Keratinocyte (primary cell): ENCODE results near the gene MAPT. TPM values are rescaled to one million over a fixed set of nuclear protein-coding genes. Genes with fewer than 3 reads are reported as not detected.

Experiments used
- DNase-seq: peaks from one replicate; pipeline ENCODE4 v3.0.0-alpha.2; 2011; ENCODE audit warnings: low read depth, missing footprints, low spot score
- FAIRE-seq: peaks from 2 replicates; lab custom pipeline; 2011; peaks lifted over from hg19 to GRCh38; lab: Jason Lieb, UNC
- H2AFZ ChIP-seq: 2 replicates; pipeline ENCODE4 v1.6.0; 2012; ENCODE audit warnings: low read length, control low read depth, inconsistent platforms; ENCODE audit not compliant: control insufficient read depth
- H3K27ac ChIP-seq: 2 replicates; pipeline ENCODE4 v1.5.1; 2011; ENCODE audit warnings: low read length; ENCODE audit not compliant: control insufficient read depth, insufficient read depth
- H3K27me3 ChIP-seq: 3 replicates; pipeline ENCODE4 v1.6.0; 2011; ENCODE audit warnings: low read length; ENCODE audit not compliant: control insufficient read depth, insufficient read depth; ENCODE audit errors: extremely low read depth
- H3K36me3 ChIP-seq, 2 experiments: 2 replicates in 1 of 2; 3 replicates in 1 of 2; pipeline ENCODE4 v1.5.1; 2011; ENCODE audit warnings: low read length in 2 of 2, mild to moderate bottlenecking in 1 of 2; ENCODE audit not compliant: control insufficient read depth in 2 of 2, insufficient read depth in 2 of 2; ENCODE audit errors: extremely low read depth in 1 of 2
- H3K4me1 ChIP-seq: 3 replicates; pipeline ENCODE4 v1.5.1; 2011; ENCODE audit warnings: low read length; ENCODE audit not compliant: control insufficient read depth, insufficient read depth; ENCODE audit errors: extremely low read depth
- H3K4me2 ChIP-seq: 3 replicates; pipeline ENCODE4 v1.6.0; 2011; ENCODE audit warnings: low read depth, low read length; ENCODE audit not compliant: control insufficient read depth, insufficient read depth; ENCODE audit errors: extremely low read depth
- H3K4me3 ChIP-seq, 3 experiments: fragments of 200-600 bp in 1 of 3; sonication (generic) in 1 of 3; 2 replicates in 2 of 3; 3 replicates in 1 of 3; pipeline ENCODE4 v1.5.1; 2011 to 2016; ENCODE audit warnings: low read length in 3 of 3, mild to moderate bottlenecking in 3 of 3, control low read depth in 2 of 3, inconsistent platforms in 1 of 3, low read depth in 1 of 3, mixed read lengths in 1 of 3, mixed run types in 1 of 3, moderate library complexity in 1 of 3; ENCODE audit not compliant: control insufficient read depth in 2 of 3, insufficient read depth in 2 of 3; ENCODE audit errors: extremely low read depth in 1 of 3
- H3K79me2 ChIP-seq: 2 replicates; pipeline ENCODE4 v1.6.0; 2012; ENCODE audit warnings: low read length; ENCODE audit not compliant: control insufficient read depth, insufficient read depth
- H3K9ac ChIP-seq: 3 replicates; pipeline ENCODE4 v1.6.0; 2011; ENCODE audit warnings: low read length; ENCODE audit not compliant: control insufficient read depth, insufficient read depth; ENCODE audit errors: extremely low read depth
- H3K9me1 ChIP-seq: 3 replicates; pipeline ENCODE4 v1.6.0; 2011; ENCODE audit warnings: low read length; ENCODE audit not compliant: control insufficient read depth, insufficient read depth; ENCODE audit errors: extremely low read depth
- H3K9me3 ChIP-seq: 2 replicates; pipeline ENCODE4 v1.5.1; 2012; ENCODE audit warnings: low read depth, low read length; ENCODE audit not compliant: control insufficient read depth
- H4K20me1 ChIP-seq: 3 replicates; pipeline ENCODE4 v1.6.0; 2011; ENCODE audit warnings: low read length; ENCODE audit not compliant: control insufficient read depth, insufficient read depth; ENCODE audit errors: extremely low read depth
- EZH2 ChIP-seq: IDR thresholded peaks from one replicate; pipeline ENCODE4 v1.6.1; 2012; ENCODE audit warnings: inconsistent platforms, mild to moderate bottlenecking, low read length, moderate library complexity
- dilution Hi-C: fragments of 300-500 bp; cut with MboI; formaldehyde crosslinking; loops from one replicate; pipeline ENCODE4 v1.7.0; 2020; ENCODE audit warnings: low sequenced_read_pairs; ENCODE audit not compliant: extremely low pct_ligation_motif_present
- polyA plus RNA-seq, 5 experiments: library from polyadenylated mRNA; depleted of rRNA in 3 of 5; stranded (reverse) in 3 of 5; stranded (forward) in 1 of 5; unstranded in 1 of 5; fragments of >200 nt; gene quantifications; 1 replicate in 1 of 5; 2 replicates in 3 of 5; 3 replicates in 1 of 5; pipeline versions ENCODE4 v1.2.1 to v1.2.3, GENCODE V29; 2011 to 2012; ENCODE audit warnings: missing spikeins in 2 of 5, low read depth in 1 of 5, low replicate concordance in 1 of 5
- TF ChIP-seq, protein P1 (sequence below), 3 experiments: IDR thresholded peaks in 1 of 3; conservative IDR thresholded peaks in 1 of 3; optimal IDR thresholded peaks in 1 of 3; 2 replicates in 2 of 3; 3 replicates in 1 of 3; pipeline versions ENCODE3 to v1.5.1; 2011; ENCODE audit warnings: low read length in 3 of 3, mild to moderate bottlenecking in 3 of 3, moderate library complexity in 2 of 3, control low read depth in 1 of 3, inconsistent platforms in 1 of 3; ENCODE audit not compliant: insufficient read depth in 2 of 3; ENCODE audit errors: extremely low read depth in 1 of 3

Gene MAPT
- polyA plus RNA-seq, 1 donor (not counting 4 experiments of a cell fraction or from before 2014, with no cell fraction given): 0.08 TPM

DNA sequence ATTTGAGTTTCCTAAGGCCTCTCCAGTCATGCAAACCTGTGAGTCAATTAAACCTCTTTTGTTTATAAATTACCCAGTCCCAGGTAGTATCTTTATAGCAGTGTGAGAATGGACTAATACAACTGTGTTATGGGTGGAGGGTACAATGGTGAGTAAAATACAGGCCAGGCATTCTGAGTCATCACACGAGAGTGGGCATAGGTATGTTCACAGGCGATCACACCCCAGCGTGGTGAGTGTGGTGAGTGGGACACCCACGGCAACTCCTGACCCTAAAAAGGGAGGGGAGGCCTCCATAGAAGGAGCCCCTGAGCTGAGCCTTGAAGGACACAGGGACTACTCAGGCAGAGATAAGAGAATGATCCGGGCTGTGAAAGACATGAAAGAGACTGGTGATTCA, 22.6 kb upstream of the MAPT start:
- Histone ChIP-seq H4K20me1 (no peaks in the 10 kb centered on the region), H3K9ac (no peak overlapping the region), H3K4me2 (no peak overlapping the region), H3K79me2 (no peaks in the 10 kb centered on the region), H3K4me3 (no peak overlapping the region), H3K4me1 (no peaks in the 10 kb centered on the region), H3K9me1 (no peaks in the 10 kb centered on the region), H2AFZ (no peak overlapping the region), H3K36me3 (no peaks in the 10 kb centered on the region), H3K27me3 (no peaks in the 10 kb centered on the region), H3K9me3 (no peaks in the 10 kb centered on the region), H3K27ac (no peak overlapping the region)
- FAIRE-seq (no peak), DNase-seq (no peak)
- dilution Hi-C loops: loop anchor here (25.0 kb wide), 1 partner anchor 234 kb away; no protein-coding TSS in a partner anchor
- TF ChIP-seq EZH2: no peak
- TF ChIP-seq, protein P1, sequence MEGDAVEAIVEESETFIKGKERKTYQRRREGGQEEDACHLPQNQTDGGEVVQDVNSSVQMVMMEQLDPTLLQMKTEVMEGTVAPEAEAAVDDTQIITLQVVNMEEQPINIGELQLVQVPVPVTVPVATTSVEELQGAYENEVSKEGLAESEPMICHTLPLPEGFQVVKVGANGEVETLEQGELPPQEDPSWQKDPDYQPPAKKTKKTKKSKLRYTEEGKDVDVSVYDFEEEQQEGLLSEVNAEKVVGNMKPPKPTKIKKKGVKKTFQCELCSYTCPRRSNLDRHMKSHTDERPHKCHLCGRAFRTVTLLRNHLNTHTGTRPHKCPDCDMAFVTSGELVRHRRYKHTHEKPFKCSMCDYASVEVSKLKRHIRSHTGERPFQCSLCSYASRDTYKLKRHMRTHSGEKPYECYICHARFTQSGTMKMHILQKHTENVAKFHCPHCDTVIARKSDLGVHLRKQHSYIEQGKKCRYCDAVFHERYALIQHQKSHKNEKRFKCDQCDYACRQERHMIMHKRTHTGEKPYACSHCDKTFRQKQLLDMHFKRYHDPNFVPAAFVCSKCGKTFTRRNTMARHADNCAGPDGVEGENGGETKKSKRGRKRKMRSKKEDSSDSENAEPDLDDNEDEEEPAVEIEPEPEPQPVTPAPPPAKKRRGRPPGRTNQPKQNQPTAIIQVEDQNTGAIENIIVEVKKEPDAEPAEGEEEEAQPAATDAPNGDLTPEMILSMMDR (optimal IDR thresholded peaks at IDR 0.05 in 1 of 3, IDR thresholded peaks at IDR 0.05 in 1 of 3, conservative IDR thresholded peaks at IDR 0.05 in 1 of 3; ENCODE audit: extremely low read depth in 1 of 3, insufficient read depth in 2 of 3, low read length in 3 of 3): no peak

DNA sequence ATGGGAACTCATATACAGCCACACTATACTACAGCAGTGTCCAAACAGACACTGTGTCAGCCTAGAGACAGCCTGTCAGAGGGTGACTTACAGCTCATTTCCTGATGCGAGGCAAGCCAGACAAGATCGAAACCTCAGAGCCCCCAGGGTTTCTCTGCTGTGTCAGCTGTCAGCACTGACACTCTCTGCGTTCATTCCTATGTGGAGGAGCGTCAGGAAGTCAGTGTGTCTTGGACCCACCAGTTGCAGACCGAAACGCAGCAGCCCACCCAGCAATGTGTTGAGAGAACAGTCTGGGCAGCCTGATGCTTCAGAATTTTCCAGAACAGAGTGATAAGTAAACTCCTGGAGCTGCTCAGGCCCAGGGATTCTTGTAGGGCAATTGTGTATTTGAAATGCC, 20.6 kb upstream of the MAPT start:
- DNase-seq: no peak
- Histone ChIP-seq H3K4me1 (no peaks in the 10 kb centered on the region), H3K9ac (no peak overlapping the region), H3K4me3 (no peak overlapping the region), H3K9me3 (no peaks in the 10 kb centered on the region), H4K20me1 (no peaks in the 10 kb centered on the region), H3K79me2 (no peaks in the 10 kb centered on the region), H2AFZ (peak overlapping the region; percentile 26), H3K4me2 (peak overlapping the region; percentile 48), H3K36me3 (no peaks in the 10 kb centered on the region), H3K9me1 (no peaks in the 10 kb centered on the region), H3K27me3 (no peaks in the 10 kb centered on the region), H3K27ac (no peak overlapping the region)
- TF ChIP-seq, protein P1 (optimal IDR thresholded peaks at IDR 0.05 in 1 of 3, IDR thresholded peaks at IDR 0.05 in 1 of 3, conservative IDR thresholded peaks at IDR 0.05 in 1 of 3; ENCODE audit: extremely low read depth in 1 of 3, insufficient read depth in 2 of 3, low read length in 3 of 3): no peak
- TF ChIP-seq EZH2: no peak
- no peak for FAIRE-seq
- dilution Hi-C loops: loop anchor here (25.0 kb wide), 1 partner anchor 236 kb away; no protein-coding TSS in a partner anchor
